ENCODE data around the gene RASL11B. TPM values are rescaled to one million over a fixed set of nuclear protein-coding genes. Genes with fewer than 3 reads are reported as not detected.

Gene RASL11B
- total and polyA plus RNA-seq, 8 donors: 0.83 to 6.4 (median 2.9) TPM; not detected in 1

DNA sequence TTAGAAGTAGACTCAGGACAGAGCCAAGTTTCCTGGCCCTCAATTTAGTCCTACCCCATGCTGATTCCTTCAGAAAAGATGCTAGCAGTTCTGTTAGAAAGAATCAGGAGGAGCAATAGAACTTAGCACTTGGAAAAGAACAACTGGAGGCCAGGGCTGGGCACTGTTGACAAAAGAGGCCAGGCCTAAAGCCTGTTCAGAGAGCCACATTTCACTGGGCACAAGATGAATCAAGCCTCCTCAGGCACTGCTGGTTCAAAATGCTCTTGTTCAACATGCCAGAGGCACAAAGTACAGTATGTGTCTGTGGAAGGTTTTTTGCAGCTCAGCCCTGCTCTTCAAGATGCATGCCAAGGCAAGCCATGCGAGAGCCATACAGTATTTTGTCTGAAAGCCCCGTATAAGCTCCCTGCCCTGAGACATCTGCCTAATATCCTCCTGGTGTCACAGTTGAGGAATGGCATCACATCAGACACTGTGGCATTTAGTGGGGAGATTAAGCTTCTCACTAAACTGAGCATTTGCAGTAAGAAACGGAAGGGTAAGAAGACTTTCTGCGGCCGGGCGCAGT is 53.7 kb downstream of the RASL11B start:
- peak; percentile 36 to 50 for DNase-seq
- no peaks in the 10 kb centered on the region for H3K27me3 ChIP-seq
- H3K9me3 ChIP-seq: no peaks in the 10 kb centered on the region
- H3K27ac ChIP-seq: peak overlapping the region; percentile 2 to 84 (median 67)
- no peaks in the 10 kb centered on the region for H3K36me3 ChIP-seq
- 83 to 88% (median 87%) methylated on average over 6 of the region's 6 CpGs for WGBS, 5 donors
- peaks cover 0 to 42% (median 33%) of the 10 kb centered on the region in 4 donors for H3K4me1 ChIP-seq
- no peak overlapping the region for H3K4me3 ChIP-seq
- intact Hi-C loops (cut with DNase I; ENCODE audit: low total_unique reads): no loop called here
- no peak for TF ChIP-seq EP300 (IDR thresholded peaks at IDR 0.05)
- no peak for TF ChIP-seq POLR2A (IDR thresholded peaks at IDR 0.05)
- TF ChIP-seq, protein P1, sequence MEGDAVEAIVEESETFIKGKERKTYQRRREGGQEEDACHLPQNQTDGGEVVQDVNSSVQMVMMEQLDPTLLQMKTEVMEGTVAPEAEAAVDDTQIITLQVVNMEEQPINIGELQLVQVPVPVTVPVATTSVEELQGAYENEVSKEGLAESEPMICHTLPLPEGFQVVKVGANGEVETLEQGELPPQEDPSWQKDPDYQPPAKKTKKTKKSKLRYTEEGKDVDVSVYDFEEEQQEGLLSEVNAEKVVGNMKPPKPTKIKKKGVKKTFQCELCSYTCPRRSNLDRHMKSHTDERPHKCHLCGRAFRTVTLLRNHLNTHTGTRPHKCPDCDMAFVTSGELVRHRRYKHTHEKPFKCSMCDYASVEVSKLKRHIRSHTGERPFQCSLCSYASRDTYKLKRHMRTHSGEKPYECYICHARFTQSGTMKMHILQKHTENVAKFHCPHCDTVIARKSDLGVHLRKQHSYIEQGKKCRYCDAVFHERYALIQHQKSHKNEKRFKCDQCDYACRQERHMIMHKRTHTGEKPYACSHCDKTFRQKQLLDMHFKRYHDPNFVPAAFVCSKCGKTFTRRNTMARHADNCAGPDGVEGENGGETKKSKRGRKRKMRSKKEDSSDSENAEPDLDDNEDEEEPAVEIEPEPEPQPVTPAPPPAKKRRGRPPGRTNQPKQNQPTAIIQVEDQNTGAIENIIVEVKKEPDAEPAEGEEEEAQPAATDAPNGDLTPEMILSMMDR (IDR thresholded peaks at IDR 0.05): no peak
- TF ChIP-seq POLR2AphosphoS5 (IDR thresholded peaks at IDR 0.05): no peak

Other genes with a start within 250 kb of the RASL11B start
- 10 to 100 TPM in 3 of 5 donors, 1 to 10 TPM in 2; 2.7 to 36.5 (median 24.8) TPM for gene USP46, start 203.0 kb upstream of the RASL11B start, total RNA-seq
- gene USP46, start 203.0 kb upstream of the RASL11B start, polyA plus RNA-seq: 1 to 10 TPM; 3.2 to 6.4 (median 5.8) TPM
- gene ERVMER34-1, start 110.9 kb upstream of the RASL11B start, total RNA-seq: 1 to 10 TPM in 1 of 5 donors, under 1 TPM in 1, not detected in 3; 0.37 to 3.0 TPM
- gene ERVMER34-1, start 110.9 kb upstream of the RASL11B start, polyA plus RNA-seq: under 1 TPM in 2 of 3 donors, not detected in 1; 0.30 to 0.62 TPM